Left lung (tissue), 10 donors: ENCODE results near the gene ZNF185. TPM values are rescaled to one million over a fixed set of nuclear protein-coding genes. Genes with fewer than 3 reads are reported as not detected.

Source experiments
- ATAC-seq: fragments of 200-7000 bp; cut with Tn5 transposase; one replicate; pipeline ENCODE4 v1.9.1; 2020; ENCODE audit warnings: moderate library complexity
- DNase-seq, 4 donors: peaks; one replicate each; pipeline ENCODE4 v3.0.0-alpha.2; 2013 to 2020
- H3K27ac ChIP-seq, 2 donors: fragments of 200-600 bp; sonication (generic) in 1 of 2; one replicate each; pipeline versions ENCODE4 v1.5.0 to v1.8.0; 2020 to 2021
- H3K27me3 ChIP-seq, 2 donors: fragments of 200-600 bp; sonication (generic) in 1 of 2; one replicate each; pipeline versions ENCODE4 v1.5.0 to v1.8.0; 2020 to 2021
- H3K36me3 ChIP-seq, 2 donors: fragments of 200-600 bp; sonication (generic) in 1 of 2; one replicate each; pipeline versions ENCODE4 v1.5.0 to v1.8.0; 2020 to 2021
- H3K4me1 ChIP-seq, 2 donors: fragments of 200-600 bp; one replicate each; pipeline ENCODE4 v1.8.0; 2021
- H3K4me3 ChIP-seq, 2 donors: fragments of 200-600 bp; sonication (generic) in 1 of 2; one replicate each; pipeline versions ENCODE4 v1.5.0 to v1.8.0; 2020 to 2021; ENCODE audit warnings: mild to moderate bottlenecking in 1 of 2
- H3K9me3 ChIP-seq, 2 donors: fragments of 200-600 bp; sonication (generic) in 1 of 2; one replicate each; pipeline versions ENCODE4 v1.5.0 to v1.8.0; 2020 to 2021
- CTCF ChIP-seq, 2 donors: fragments of 200-600 bp; sonication (generic) in 1 of 2; IDR thresholded peaks; one replicate each; pipeline versions ENCODE4 v1.5.0 to v1.8.0; 2021; ENCODE audit warnings: antibody characterized with exemption in 2 of 2
- intact Hi-C, 2 donors: fragments of 100-400 bp; cut with DNase I; formaldehyde crosslinking; loops; one replicate each; pipeline versions ENCODE4 v1.11.2 to v1.14.2; 2022
- polyA plus RNA-seq, 6 donors: library from polyadenylated mRNA; unstranded; fragments of 120-200 nt; gene quantifications; one replicate each; pipeline ENCODE4 v1.2.1, GENCODE V29; 2013; ENCODE audit not compliant: insufficient read length in 6 of 6
- total RNA-seq, 2 donors: library from RNA; stranded (reverse); fragmentation: NEBNext Ultra II Directional; extraction: Animal tissue kit (Norgen Biotek cat#: 25700); gene quantifications; one replicate each; pipeline ENCODE4 v1.2.1, GENCODE V29; 2021
- donor health status: DM: no; HTN: yes; CAD: no.
- donor health status: DM: no; HTN: no; CAD: no.

ZNF185 gene
- total and polyA plus RNA-seq, 8 donors: 11.5 to 26.2 (median 20.0) TPM

- no peak overlapping the region for H3K4me3 ChIP-seq
- no peaks in the 10 kb centered on the region for H3K4me1 ChIP-seq
- DNase-seq (no peak), ATAC-seq (no peak)
- intact Hi-C loops: no loop called here
- H3K27me3 ChIP-seq: peaks cover 0 to 26% of the 10 kb centered on the region in 2 donors
- H3K9me3 ChIP-seq: no peaks in the 10 kb centered on the region
- H3K36me3 ChIP-seq: no peaks in the 10 kb centered on the region
- H3K27ac ChIP-seq: no peak overlapping the region
- TF ChIP-seq CTCF (IDR thresholded peaks at IDR 0.05): no peak
These were observed 2.7 kb upstream of the ZNF185 start for GRCh38 chrX:152895121-152895520.

DNA sequence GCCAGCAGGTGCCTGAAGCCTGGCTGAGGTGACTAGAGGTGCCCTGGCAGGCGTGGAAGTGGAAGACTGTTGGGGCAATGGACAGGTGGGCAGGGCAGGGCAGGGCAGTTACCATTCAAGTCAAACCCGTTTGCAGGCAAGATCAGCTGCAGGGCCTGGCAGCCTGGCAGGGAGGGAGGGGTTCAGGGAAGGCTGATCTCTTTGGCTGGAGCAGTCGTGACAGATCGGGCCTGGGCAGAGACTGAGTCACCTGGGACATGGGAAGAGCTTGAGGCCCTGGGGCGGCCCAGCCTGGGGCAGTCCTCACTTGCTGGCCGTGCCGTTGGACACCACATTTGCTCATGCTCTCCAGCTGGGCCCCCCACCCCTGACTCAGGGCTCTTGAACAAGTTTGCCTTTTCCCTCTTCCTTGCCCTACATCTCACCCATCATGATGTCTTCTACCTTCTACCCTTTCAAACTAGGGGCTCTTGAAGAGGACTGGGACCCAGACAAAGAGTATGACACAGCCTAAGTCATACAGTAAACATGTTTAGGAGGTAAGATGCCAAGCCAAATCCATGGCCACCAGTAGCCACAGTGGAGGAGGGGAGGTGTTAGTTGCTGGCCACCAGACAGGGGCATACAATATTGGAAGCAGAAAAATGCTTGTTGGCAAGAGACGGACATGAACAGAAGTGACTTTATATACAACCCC lies 2.0 kb upstream of the ZNF185 start:
- DNase-seq (peak in 1 of 4 donors; percentile 44), ATAC-seq (peak; percentile 42)
- H3K9me3 ChIP-seq: no peaks in the 10 kb centered on the region
- intact Hi-C loops: no loop called here
- H3K36me3 ChIP-seq: no peaks in the 10 kb centered on the region
- H3K4me1 ChIP-seq: no peaks in the 10 kb centered on the region
- H3K4me3 ChIP-seq: no peak overlapping the region
- no peak overlapping the region for H3K27ac ChIP-seq
- TF ChIP-seq CTCF (IDR thresholded peaks at IDR 0.05): no peak
- H3K27me3 ChIP-seq: peaks cover 0 to 26% of the 10 kb centered on the region in 2 donors

DNA sequence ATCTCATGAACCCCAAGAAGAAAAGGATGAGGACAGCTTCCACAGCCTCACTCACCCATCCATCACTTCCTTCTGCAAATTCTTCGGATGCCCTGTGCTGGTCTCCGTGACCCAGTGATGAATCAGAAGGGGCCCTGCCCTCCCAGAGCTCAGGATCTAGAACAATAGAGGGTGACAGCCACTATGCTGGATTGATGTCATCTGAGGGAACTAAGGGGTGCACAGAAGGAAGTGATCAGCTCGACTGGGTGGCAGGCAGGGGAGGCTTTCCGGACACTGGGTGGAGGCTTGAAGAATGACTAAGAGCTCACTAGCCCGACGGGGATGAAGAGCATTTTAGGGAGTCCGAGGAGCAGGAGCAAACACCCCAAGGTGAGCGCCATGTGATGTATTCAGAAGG lies 1.4 kb upstream of the ZNF185 start:
- H3K9me3 ChIP-seq: no peaks in the 10 kb centered on the region
- H3K4me1 ChIP-seq: no peaks in the 10 kb centered on the region
- no peak for DNase-seq
- intact Hi-C loops: no loop called here
- no peak overlapping the region for H3K27ac ChIP-seq
- TF ChIP-seq CTCF (IDR thresholded peaks at IDR 0.05): no peak
- H3K27me3 ChIP-seq: peaks cover 0 to 26% of the 10 kb centered on the region in 2 donors
- no peak overlapping the region for H3K4me3 ChIP-seq
- ATAC-seq: no peak
- H3K36me3 ChIP-seq: no peaks in the 10 kb centered on the region

- H3K4me3 ChIP-seq: no peak overlapping the region
- peaks cover 0 to 26% of the 10 kb centered on the region in 2 donors for H3K27me3 ChIP-seq
- intact Hi-C loops: no loop called here
These were observed 575 bp downstream of the ZNF185 start for GRCh38 chrX:152898442-152898841.

More at GRCh38 chrX:152898442-152898841, 575 bp downstream of the ZNF185 start:
- no peak for TF ChIP-seq CTCF (IDR thresholded peaks at IDR 0.05)
- Histone ChIP-seq H3K36me3 (no peaks in the 10 kb centered on the region), H3K4me1 (no peaks in the 10 kb centered on the region), H3K9me3 (no peaks in the 10 kb centered on the region), H3K27ac (no peak overlapping the region)
- ATAC-seq (no peak), DNase-seq (no peak)
